SJSA1 (cell line): ENCODE data around the gene SNTG2. TPM values are rescaled to one million over a fixed set of nuclear protein-coding genes. Genes with fewer than 3 reads are reported as not detected.
A peak's percentile ranks its signal among the peaks of the same experiment; 100 is the strongest.
"Not testable (repeated sequence)": the region's sequence is repeated elsewhere in the genome, so short reads cannot be mapped to it uniquely, and the experiment has no call there.

Experiments
- DNase-seq, 2 experiments: peaks; one replicate each; pipeline ENCODE4 v3.0.0-alpha.2; 2015 to 2020; ENCODE audit warnings: low spot score in 2 of 2, low read depth in 1 of 2
- H3K27ac ChIP-seq: fragments of 250-450 bp; sonication (Bioruptor Pico); 2 replicates; pipeline ENCODE4 v1.5.1; 2020; ENCODE audit warnings: mild to moderate bottlenecking, moderate library complexity
- H3K27me3 ChIP-seq: fragments of 250-450 bp; sonication (Bioruptor Pico); replicated peaks from 2 replicates; pipeline ENCODE4 v1.5.1; 2020; ENCODE audit warnings: mild to moderate bottlenecking, moderate library complexity
- H3K36me3 ChIP-seq: fragments of 250-450 bp; sonication (Bioruptor Pico); 2 replicates; pipeline ENCODE4 v1.5.1; 2020; ENCODE audit warnings: mild to moderate bottlenecking
- H3K4me1 ChIP-seq: fragments of 250-450 bp; sonication (Bioruptor Pico); replicated peaks from 2 replicates; pipeline ENCODE4 v1.6.1; 2021; ENCODE audit warnings: mild to moderate bottlenecking
- H3K4me3 ChIP-seq: fragments of 250-450 bp; sonication (Bioruptor Pico); 2 replicates; pipeline ENCODE4 v1.5.1; 2020; ENCODE audit warnings: mild to moderate bottlenecking
- H3K9me3 ChIP-seq: fragments of 250-450 bp; sonication (Bioruptor Pico); replicated peaks from 2 replicates; pipeline ENCODE4 v1.5.1; 2020; ENCODE audit warnings: mild to moderate bottlenecking
- total RNA-seq: library from RNA; depleted of rRNA; stranded (reverse); fragments of >200 nt; shearing (Covaris generic); gene quantifications from 2 replicates; pipeline ENCODE4 v1.2.3, GENCODE V29; 2014

Gene SNTG2
- total RNA-seq, 1 experiment from 2014 or later: 8.7 TPM

- Histone ChIP-seq H3K4me1 (peaks cover 41% of the 10 kb centered on the region), H3K4me3 (no peak overlapping the region), H3K27me3 (no peaks in the 10 kb centered on the region), H3K36me3 (peaks cover 5% of the 10 kb centered on the region; the same call in 1 of the 2 replicates), H3K9me3 (no peaks in the 10 kb centered on the region; the same call in 1 of the 2 replicates), H3K27ac (no peak overlapping the region)
- DNase-seq: no peak
Measured at GRCh38 chr2:1224901-1225300, 274.3 kb downstream of the SNTG2 start.

- Histone ChIP-seq H3K9me3 (no peaks in the 10 kb centered on the region), H3K27ac (no peak overlapping the region), H3K27me3 (no peaks in the 10 kb centered on the region), H3K4me1 (peaks cover 28% of the 10 kb centered on the region), H3K36me3 (peaks cover 4% of the 10 kb centered on the region), H3K4me3 (no peak overlapping the region)
- DNase-seq: no peak
Measured at GRCh38 chr2:1226766-1227165, 276.1 kb downstream of the SNTG2 start.

DNA sequence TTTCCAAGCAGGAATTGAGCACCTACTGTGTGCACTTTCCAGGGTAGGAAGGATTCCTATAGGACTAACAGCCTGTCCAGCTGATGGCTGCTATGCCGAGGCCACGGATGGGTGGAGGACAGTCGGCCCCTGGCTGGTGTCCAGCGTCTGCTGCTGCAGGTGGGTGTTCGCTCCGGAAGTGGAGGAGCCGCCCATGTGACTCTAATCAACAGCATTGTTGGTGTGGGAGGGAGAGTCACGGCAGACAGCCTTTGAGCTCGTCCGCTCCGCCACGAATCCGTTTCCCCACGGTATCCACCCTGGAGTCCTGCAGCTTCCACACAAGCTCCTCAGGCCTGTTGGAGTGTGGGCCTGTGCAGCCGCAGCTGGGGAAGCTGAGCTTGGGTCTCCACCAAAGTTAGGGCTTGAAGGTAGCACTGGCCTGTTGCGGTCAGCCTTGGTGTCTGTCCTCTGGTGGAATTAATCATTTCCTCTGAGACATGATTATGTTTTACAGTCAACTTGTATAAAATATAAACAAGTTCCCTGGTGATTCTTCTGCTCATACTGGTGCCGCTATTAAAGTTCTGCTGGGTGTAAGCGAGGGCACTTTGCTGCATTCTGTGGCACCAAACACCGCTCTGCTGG is 276.7 kb downstream of the SNTG2 start:
- peak; percentile 62 to 64 for DNase-seq
- H3K27me3 ChIP-seq: no peaks in the 10 kb centered on the region
- no peaks in the 10 kb centered on the region for H3K9me3 ChIP-seq
- H3K4me1 ChIP-seq: peaks cover 28% of the 10 kb centered on the region
- no peak overlapping the region for H3K4me3 ChIP-seq
- no peak overlapping the region for H3K27ac ChIP-seq
- H3K36me3 ChIP-seq: peaks cover 4% of the 10 kb centered on the region

DNA sequence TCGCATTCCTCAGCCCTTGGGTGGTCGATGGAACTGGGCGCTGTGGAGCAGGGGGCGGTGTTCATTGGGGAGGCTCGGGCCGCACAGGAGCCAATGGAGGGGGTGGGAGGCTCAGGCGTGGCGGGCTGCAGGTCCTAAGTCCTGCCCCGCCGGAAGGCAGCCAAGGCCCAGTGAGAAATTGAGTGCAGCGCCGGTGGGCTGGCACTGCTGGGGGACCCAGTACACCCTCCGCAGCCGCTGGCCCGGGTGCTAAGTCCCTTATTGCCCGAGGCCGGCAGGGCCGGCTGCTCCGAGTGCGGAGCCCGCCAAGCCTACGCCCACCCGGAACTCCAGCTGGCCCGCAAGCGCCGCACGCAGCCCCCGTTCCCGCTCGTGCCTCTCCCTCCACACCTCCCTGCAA is 278.9 kb downstream of the SNTG2 start:
- H3K4me1 ChIP-seq: peaks cover 28% of the 10 kb centered on the region
- not testable (repeated sequence) for H3K36me3 ChIP-seq, H3K9me3 ChIP-seq, H3K27ac ChIP-seq, H3K4me3 ChIP-seq, H3K27me3 ChIP-seq, DNase-seq

DNA sequence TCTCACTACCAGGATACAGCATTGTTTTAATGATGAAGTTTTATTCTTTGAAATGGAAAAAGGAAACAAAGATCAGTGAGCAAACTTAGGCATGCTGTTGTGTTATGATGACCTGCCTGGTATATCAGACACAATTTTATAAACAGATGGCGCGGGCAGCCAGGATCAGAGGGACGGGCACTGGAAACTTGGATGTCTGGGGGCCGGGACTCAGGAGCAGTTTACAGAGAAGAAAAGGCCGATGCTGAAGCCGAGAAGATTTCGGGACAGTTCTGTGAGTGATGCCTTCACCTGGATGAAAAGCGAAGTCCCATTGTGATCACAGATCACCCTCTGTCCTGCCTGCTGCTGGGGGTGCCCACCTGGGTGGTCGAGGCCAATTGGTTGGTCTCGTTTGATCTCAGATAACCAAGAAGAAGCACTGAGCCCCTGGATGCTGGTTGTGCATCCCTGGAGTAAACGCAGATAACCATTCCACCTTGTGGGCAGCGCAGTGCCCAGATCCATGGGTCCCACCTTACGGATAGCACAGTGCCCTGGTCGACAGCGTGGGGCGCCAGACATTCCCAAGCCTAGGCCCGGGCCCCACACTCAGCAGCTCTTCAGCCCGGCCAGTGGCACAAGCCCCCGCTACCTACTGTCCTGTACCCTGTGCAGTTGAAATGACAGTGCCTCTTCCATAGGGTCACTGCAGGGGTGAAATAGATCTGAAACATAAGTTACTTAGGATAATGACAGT is 279.7 kb downstream of the SNTG2 start:
- Histone ChIP-seq H3K27me3 (no peaks in the 10 kb centered on the region), H3K27ac (no peak overlapping the region), H3K36me3 (peaks cover 4% of the 10 kb centered on the region), H3K4me3 (no peak overlapping the region), H3K4me1 (peaks cover 28% of the 10 kb centered on the region), H3K9me3 (no peaks in the 10 kb centered on the region)
- DNase-seq: no peak

GRCh38 chr2:1231466-1232063 is 280.9 kb downstream of the SNTG2 start:
- H3K9me3 ChIP-seq: no peaks in the 10 kb centered on the region
- peaks cover 4% of the 10 kb centered on the region for H3K36me3 ChIP-seq
- no peak overlapping the region for H3K27ac ChIP-seq
- DNase-seq: no peak
- H3K4me3 ChIP-seq: no peak overlapping the region
- H3K4me1 ChIP-seq: peaks cover 39% of the 10 kb centered on the region
- no peaks in the 10 kb centered on the region for H3K27me3 ChIP-seq

GRCh38 chr2:1233281-1233680 is 282.6 kb downstream of the SNTG2 start:
- no peak overlapping the region for H3K4me3 ChIP-seq
- no peaks in the 10 kb centered on the region for H3K27me3 ChIP-seq
- H3K36me3 ChIP-seq: peaks cover 4% of the 10 kb centered on the region
- no peak overlapping the region for H3K27ac ChIP-seq
- DNase-seq: no peak
- no peaks in the 10 kb centered on the region for H3K9me3 ChIP-seq
- peaks cover 28% of the 10 kb centered on the region for H3K4me1 ChIP-seq

- H3K4me3 ChIP-seq: no peak overlapping the region
- H3K36me3 ChIP-seq: peaks cover 4% of the 10 kb centered on the region
- no peaks in the 10 kb centered on the region for H3K9me3 ChIP-seq
- no peaks in the 10 kb centered on the region for H3K27me3 ChIP-seq
- H3K27ac ChIP-seq: peak overlapping the region; percentile 53
- peak in 1 of 2 experiments; percentile 25 for DNase-seq
- H3K4me1 ChIP-seq: peaks cover 23% of the 10 kb centered on the region
Measured at GRCh38 chr2:1234731-1235308, 284.2 kb downstream of the SNTG2 start.

DNA sequence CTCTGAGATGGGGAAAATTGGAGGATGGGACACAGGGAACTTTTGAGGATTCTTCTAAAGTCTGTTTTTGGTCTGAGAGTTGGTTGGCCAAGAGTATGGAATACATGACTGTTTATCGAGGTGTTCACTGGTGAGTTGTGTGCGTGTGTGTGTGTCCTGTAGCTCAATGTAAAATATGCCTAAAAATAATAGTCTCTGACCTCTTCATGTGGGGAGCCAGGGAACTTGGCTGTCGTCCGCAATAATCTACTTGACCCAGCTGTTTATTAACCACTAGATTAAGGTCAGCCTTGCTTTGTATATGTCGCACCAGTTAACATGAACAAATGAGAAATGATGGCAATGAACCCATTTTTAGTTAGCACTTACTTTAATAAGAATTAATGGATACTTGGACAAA is 285.2 kb downstream of the SNTG2 start:
- H3K4me1 ChIP-seq: peaks cover 23% of the 10 kb centered on the region
- no peaks in the 10 kb centered on the region for H3K9me3 ChIP-seq
- H3K27me3 ChIP-seq: no peaks in the 10 kb centered on the region
- H3K27ac ChIP-seq: peak overlapping the region; percentile 38; the same call in 1 of the 2 replicates
- H3K36me3 ChIP-seq: no peaks in the 10 kb centered on the region
- no peak overlapping the region for H3K4me3 ChIP-seq
- no peak for DNase-seq

DNA sequence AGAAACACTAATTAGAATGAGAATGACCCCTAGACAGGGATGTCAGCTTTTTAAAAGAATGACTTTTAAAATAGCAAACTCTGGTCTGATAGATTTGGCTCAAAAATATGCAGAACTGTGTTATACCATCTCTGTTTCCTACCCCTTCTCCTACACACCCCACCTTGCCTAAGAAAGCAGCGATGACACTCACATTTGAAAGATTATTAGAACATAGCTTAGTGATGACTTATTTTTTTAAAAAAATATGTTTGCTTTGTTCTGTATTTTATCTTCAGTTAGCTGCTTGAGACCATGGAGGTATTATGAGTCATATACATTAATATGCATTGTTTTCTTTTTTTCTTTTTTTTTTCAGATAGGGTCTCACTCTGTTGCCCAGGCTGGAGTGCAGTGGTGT is 286.0 kb downstream of the SNTG2 start:
- Histone ChIP-seq H3K36me3 (no peaks in the 10 kb centered on the region), H3K4me1 (peaks cover 23% of the 10 kb centered on the region), H3K27ac (peak overlapping the region; percentile 7; the same call in 1 of the 2 replicates), H3K27me3 (no peaks in the 10 kb centered on the region), H3K4me3 (no peak overlapping the region), H3K9me3 (no peaks in the 10 kb centered on the region)
- peak in 1 of 2 experiments; percentile 28 for DNase-seq

DNA sequence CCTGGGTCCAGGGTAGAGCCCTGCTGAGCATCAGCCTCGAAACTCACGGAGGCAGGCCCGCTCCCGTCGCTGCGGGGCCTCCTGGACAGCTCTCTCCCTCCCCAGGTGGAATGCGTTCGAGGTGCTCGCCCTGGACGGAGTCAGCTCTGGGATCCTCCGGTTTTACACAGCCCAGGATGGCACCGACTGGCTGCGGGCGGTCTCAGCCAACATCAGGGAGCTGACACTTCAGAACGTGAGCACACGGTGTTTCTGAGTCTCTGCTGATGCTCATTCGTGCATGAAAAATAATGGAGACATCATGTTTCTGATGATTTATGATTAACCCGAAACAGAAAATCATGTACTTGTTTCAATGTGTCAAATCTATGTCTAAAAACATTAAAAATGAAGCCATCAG is 287.1 kb downstream of the SNTG2 start:
- H3K27ac ChIP-seq: no peak overlapping the region
- no peak for DNase-seq

DNA sequence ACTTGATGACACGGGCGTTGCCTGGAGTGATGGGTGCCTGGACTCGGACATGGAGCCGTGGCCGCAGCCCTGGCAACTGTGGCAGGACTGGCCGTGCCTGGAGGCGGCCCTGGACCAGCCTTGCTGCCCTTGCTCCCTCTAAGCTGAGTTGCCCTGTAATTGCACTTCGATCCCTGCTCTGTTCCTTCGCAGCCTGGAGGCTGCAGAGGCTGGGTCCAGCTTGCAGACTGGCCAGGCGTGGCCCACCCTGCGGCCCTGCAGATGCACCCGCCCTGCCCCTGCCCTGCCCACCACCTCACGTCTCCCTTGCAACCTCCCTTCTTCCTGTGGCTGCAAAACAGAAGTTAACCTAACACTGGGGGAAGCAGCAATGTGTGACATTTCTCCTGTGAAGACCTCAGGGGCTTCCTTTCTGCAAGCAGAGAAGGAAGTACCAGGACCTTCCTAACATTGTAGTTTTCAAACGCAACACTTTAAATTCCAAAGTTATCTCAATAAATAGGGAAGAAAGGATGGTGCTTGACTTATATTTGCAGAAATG is 288.0 kb downstream of the SNTG2 start:
- Histone ChIP-seq H3K27me3 (no peaks in the 10 kb centered on the region), H3K9me3 (no peaks in the 10 kb centered on the region), H3K4me1 (peaks cover 23% of the 10 kb centered on the region), H3K27ac (no peak overlapping the region), H3K4me3 (no peak overlapping the region), H3K36me3 (no peaks in the 10 kb centered on the region)
- no peak for DNase-seq

More for the DNA sequence above, 287.1 kb downstream of the SNTG2 start:
- peaks cover 23% of the 10 kb centered on the region for H3K4me1 ChIP-seq
- H3K9me3 ChIP-seq: no peaks in the 10 kb centered on the region
- no peaks in the 10 kb centered on the region for H3K27me3 ChIP-seq
- no peaks in the 10 kb centered on the region for H3K36me3 ChIP-seq
- H3K4me3 ChIP-seq: no peak overlapping the region

- no peak overlapping the region for H3K27ac ChIP-seq
- DNase-seq: no peak
- no peak overlapping the region for H3K4me3 ChIP-seq
Measured at GRCh38 chr2:1245193-1245592, 294.5 kb downstream of the SNTG2 start.

More at GRCh38 chr2:1245193-1245592, 294.5 kb downstream of the SNTG2 start:
- Histone ChIP-seq H3K36me3 (no peaks in the 10 kb centered on the region), H3K9me3 (no peaks in the 10 kb centered on the region), H3K4me1 (no peaks in the 10 kb centered on the region), H3K27me3 (no peaks in the 10 kb centered on the region)
